GM18951 (cell line): Measurements from ENCODE around the gene RSAD2.
"Not testable (repeated sequence)": the region's sequence is repeated elsewhere in the genome, so short reads cannot be mapped to it uniquely, and the experiment has no call there.

Experiments
- POLR2A ChIP-seq: IDR thresholded peaks from 4 replicates; pipeline ENCODE4 v1.6.1; 2011; ENCODE audit warnings: mild to moderate bottlenecking; ENCODE audit not compliant: insufficient read length, insufficient read depth; ENCODE audit errors: extremely low read depth
- in situ Hi-C: fragments of 300-500 bp; cut with MboI; formaldehyde crosslinking; loops from one replicate; pipeline ENCODE4 v1.12.0; 2022; ENCODE audit warnings: low sequenced_read_pairs, mixed read lengths, inconsistent platforms; ENCODE audit not compliant: unreplicated experiment

RSAD2 gene

DNA sequence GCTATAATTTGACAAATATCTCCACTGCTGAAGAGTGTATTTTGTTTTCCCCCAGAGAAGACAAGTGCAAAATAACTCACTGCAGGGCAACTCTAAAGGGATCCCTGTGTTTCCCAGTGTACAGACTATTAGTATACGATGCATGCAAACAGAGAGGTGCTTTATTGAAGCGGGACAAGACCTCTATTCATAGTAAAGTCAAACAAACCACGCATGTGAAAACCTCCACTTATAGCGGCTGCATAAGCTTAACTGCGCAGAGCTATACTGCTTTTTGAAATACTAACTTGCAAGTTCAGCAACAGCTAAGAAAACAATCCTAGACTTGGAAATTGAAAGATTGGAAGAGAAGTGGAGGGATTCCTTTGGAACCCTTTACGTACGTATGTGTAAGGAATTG, 55.3 kb downstream of the RSAD2 start:
- in situ Hi-C loops = no loop called here
- TF ChIP-seq POLR2A = no peak

DNA sequence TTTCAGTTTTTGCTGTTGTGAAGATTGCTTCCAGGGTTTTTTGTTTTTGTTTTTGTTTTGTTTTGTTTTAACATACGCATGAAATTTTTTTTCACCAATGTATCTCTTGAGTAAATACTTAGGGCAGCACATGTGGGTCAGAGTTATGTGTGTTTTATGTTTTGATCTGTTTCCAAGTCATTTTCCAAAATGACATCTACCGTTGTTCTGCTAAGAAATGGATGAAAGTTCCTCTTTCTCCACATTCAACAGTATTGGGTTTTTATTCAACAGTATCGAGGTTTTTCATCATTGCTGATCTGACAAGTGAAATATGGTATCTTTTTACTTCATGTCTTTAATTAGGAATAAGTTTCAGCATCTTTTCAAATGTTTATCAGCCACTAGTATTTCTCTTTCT, 56.3 kb downstream of the RSAD2 start:
- no peak for TF ChIP-seq POLR2A
- in situ Hi-C loops = no loop called here

DNA sequence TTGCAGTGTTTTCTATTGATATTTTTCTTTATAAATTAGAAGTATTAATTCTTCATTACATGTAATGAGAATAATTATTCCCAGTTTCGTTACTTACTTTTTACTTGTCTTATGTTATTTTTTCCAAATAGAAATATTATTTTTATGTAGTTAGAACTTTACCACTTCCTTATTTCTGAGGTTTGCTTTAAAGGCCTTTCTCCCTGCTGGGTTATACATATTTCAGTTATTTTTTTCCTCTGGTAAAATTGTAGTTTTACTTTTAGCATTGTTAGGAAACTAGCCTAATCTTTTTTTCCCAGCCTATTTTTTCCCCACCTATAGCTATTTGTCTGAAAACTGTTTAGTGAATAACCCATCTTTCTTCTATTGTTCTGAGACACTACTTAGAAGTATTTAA, 56.8 kb downstream of the RSAD2 start:
- in situ Hi-C loops = no loop called here
- TF ChIP-seq POLR2A = no peak

DNA sequence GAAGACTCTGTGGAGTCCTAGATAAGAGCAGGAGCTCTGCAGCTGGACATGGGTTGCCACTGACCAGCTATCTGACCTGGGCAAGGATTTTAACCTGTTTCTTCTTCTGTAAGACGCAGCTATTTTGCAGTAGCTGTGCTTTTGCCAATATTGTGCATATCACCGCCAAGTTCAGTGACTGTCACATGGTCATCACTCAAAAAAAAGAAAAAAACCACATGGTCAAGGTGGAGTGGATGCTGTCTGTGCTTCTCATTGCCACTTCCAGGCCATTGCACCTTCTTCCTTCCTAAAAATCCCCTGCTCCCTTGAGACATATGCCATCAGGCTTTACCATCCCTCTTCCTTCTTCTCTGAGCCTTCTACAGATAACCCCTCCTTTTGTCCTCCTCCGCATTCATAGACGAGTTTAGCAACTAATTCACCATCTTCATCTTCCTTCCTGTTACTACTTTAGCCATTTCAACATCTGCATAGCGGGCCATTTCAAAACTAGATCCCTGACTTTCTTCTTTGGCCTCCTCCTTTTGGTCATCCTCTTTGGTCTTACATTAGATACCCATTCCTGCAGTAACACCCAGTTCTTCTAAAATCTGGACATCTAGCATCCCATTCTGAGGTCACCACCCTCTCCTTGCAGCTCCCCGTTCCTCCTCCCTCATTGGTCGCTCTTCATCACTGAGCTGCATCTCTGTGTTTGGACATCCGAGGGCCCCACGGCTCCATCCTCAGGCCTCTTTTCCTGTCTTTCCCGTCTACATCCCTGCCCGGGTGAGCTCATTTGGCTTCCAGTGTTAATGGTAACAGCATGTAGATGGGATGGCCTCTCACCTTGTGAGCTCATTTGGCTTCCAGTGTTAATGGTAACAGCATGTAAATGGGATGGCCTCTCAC, 57.4 kb downstream of the RSAD2 start:
- in situ Hi-C loops = no loop called here
- TF ChIP-seq POLR2A = no peak

DNA sequence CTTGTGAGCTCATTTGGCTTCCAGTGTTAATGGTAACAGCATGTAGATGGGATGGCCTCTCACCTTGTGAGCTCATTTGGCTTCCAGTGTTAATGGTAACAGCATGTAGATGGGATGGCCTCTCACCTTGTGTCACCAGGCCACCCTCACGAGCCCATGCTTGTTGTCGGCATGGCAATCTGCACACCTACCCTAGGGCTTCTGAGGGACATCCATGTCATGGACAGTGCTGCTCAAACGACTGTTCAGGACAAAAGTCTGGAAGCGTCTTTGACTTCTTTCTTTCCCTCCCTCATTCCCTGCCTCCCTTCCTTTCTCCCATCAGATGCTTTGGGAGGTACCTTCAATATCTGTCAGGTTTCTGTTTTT, 58.1 kb downstream of the RSAD2 start:
- in situ Hi-C loops = not testable (repeated sequence)

DNA sequence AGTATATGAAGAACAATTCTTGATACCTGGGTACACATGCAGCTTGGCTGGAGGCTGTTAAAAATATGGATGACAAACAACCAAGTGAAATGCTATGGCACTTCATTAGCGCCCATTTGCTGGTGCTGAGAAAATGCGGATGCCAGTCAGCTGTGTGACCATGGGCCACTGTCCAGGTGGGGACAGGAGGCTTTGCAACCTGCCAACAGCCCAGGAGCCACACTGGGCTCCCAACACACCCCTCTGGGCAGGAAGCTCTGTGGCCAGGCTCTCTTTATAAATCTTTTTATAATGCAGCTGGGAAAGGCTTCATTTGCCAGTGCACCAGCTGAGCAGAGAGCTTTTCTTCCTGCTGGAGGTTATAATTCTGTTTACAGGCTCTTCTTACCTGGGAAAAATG, 59.6 kb downstream of the RSAD2 start:
- in situ Hi-C loops = no loop called here
- no peak for TF ChIP-seq POLR2A

DNA sequence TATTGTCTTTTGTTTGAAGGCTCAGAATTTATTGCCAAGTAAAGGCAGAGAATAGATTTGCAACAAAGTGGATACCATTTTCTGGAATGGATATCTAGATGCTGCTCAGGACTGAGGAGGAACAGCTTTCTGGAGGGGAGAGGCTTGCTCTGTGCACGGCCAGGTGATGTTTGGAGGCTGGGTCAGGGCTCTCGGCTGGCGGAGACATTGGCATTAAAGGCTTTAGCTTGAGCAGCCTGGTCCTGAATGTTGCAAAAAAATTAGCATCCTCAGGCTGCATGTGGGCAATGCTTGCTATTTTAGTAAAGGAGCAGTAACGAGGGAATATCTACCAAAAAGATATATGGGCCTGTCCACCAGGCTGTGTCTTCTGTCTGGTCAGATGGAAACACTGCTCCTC, 60.0 kb downstream of the RSAD2 start:
- TF ChIP-seq POLR2A = no peak
- in situ Hi-C loops = no loop called here

DNA sequence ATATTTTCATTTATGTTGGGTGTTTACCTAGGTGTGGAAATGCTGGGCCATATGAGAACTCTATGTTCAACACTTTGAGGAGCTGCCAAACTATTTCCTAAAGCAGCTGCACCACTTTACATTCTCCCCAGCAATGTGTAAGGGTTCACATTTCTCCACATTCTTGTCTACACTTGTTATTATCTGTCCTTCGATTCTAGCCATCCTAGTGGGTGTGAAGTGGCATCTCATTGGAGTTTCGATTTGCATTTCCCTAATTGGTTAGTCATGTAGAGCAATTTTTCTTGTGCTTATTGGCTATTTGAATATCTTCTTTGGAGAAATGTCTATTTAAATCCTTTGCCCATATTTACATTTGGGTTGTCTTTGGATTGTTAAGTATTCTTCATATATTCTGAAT, 61.5 kb downstream of the RSAD2 start:
- no peak for TF ChIP-seq POLR2A
- in situ Hi-C loops = no loop called here

DNA sequence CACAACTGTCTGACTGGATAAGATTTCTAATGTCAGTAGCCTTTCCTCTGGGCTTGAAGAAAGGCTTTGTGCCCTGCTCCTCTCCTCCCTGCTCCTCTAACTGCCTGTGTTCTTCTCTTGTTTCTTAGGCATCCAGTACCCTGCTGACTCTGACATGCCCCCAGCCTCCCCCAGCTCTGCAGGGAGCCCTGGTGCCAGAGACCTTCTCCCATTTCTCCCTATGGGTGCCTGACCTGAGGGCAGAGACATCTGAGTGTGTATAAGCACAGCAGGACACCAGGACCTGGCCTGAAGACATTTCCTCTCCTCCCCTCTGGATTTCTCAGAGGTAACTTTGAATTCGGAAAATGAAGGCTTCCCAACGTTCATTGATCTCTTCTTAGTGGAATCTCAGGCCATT, 63.2 kb downstream of the RSAD2 start:
- in situ Hi-C loops = no loop called here
- no peak for TF ChIP-seq POLR2A

DNA sequence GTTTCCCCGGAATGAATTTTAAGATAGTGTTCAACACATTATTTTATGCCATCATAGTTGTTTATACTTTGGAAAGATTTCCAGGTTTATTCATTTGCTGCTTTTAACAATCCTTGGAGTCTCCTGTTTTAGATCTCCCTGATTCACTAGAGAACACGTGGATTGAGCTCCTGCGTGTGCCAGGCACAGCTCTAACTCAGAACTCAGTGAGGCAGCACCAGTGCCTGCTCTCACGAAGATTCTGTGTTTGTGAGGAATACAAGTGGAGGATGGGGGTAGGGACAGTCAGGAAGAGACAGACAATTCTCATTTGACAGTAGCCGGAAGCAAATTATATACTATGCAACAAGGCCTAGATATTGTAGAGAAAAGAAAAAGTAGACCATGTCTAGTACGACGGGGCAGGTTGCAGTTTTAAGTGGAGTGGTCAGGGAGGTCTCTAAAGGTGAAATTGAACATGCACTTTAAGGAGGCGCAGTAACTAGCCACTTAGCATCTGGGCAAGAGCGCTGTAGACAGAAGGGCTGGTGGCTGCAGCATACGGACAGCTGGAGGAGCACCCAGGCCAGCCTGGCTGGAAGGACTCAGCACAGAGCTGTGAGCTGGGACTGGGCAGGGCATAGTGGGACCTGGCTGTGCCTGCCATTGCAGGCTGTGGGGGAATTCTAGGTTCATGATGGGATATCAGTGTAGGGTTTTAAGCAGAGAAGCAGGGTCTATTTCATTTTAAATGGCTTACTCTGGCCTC, 63.9 kb downstream of the RSAD2 start:
- no peak for TF ChIP-seq POLR2A
- in situ Hi-C loops = no loop called here

DNA sequence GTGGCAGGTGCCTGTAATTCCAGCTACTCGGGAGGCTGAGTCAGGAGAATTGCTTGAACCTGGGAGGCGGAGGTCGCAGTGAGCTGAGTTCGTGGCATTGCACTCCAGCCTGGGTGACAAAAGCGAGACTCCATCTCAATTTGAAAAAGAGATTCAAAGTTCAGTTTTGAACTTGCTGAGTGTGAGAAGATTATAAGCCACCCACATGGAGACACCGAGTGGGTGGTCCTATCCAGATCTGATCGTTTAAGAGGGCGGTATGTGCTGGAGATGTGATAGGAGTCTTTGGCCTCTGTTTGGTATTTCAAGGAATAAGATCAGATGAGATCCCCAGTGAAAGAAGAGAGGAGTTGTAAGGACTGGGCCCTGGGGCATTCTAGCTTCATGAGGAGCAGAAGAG, 65.3 kb downstream of the RSAD2 start:
- in situ Hi-C loops = no loop called here

DNA sequence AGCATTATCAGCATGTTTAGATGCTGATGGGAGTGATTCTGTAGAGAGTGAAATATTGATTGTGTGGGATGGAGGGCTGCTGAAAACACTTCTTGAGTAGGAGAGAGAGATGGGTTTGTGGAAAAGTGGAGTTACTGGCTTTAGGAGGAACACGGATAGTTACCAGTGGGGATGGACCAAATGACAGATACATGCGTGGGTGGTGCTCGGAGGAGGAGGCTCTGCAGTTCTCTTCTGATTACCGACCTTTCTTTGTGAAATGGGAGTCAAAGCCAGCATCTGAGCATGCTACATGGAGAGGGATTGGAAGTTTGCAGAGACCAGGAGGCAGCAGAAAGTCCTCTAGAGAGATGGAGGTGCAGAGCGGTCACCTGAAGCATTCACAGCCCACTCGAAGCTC, 65.9 kb downstream of the RSAD2 start:
- no peak for TF ChIP-seq POLR2A
- in situ Hi-C loops = no loop called here

More for the DNA sequence above, 65.3 kb downstream of the RSAD2 start:
- no peak for TF ChIP-seq POLR2A

DNA sequence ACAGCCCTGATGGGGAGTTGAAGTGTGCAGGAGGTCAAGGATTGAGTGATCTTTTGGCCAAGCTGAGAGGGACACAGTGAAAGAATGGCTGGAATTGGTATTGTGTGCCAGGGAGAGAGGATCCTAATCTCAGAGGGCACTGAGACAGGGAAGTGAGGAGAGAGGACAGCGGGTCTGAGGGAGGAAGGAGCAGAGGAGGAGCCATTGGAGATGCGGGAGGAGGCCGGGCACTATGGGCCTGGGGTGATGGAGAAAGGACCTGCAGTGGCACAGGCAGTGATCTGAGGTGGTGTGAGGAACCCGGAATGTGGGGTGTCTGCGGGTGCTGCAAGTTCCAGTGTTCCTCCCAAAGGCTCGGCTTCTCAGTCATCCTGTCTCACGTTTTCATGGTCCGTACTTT, 66.4 kb downstream of the RSAD2 start:
- in situ Hi-C loops = no loop called here
- no peak for TF ChIP-seq POLR2A

DNA sequence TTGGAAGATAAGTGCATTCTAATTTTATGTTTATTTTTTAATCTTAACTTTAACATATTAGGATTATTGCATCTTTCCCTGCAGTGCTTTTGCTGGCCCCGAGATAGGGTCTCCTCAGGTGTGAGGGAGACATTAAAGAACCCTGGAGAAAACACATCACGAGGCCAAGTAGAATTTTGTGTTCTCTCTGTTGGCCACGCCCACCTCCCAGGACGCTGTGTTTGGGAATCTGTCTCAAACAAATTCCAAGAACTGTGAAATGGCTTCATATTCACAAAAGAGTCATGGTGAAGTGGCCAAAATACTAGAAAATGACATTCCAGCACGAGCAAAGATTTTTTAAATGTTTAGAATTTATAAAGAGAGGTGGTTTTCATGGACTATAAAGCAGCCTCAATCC, 67.0 kb downstream of the RSAD2 start:
- TF ChIP-seq POLR2A = no peak
- in situ Hi-C loops = no loop called here
